Measurements from ENCODE around the gene NFXL1.

- TF ChIP-seq CTCF (IDR thresholded peaks at IDR 0.05 in 4 of 5, conservative IDR thresholded peaks at IDR 0.05 in 1 of 5) (no peak), POLR2A (IDR thresholded peaks at IDR 0.05) (no peak)
Observed at GRCh38 chr4:47837908-47838294, 76.5 kb downstream of the NFXL1 start, which contains the start of gene CORIN.
